H1 (cell line): ENCODE measurements around the gene GNB1. TPM values are rescaled to one million over a fixed set of nuclear protein-coding genes. Genes with fewer than 3 reads are reported as not detected.
A peak's percentile ranks its signal among the peaks of the same experiment; 100 is the strongest.

ENCODE experiments used
- CTCF ChIA-PET: fragments of 300-600 bp; sonication (Branson Sonifier 250); formaldehyde crosslinking; loops from one replicate; lab custom pipeline; 2021; ENCODE audit not compliant: partially characterized antibody; lab: Charles Lee
- POLR2A ChIA-PET: fragments of 300-600 bp; sonication (Branson Sonifier 250); formaldehyde crosslinking; loops from one replicate; lab custom pipeline; 2021; ENCODE audit warnings: inconsistent platforms; ENCODE audit not compliant: partially characterized antibody; lab: Charles Lee
- DNase-seq, 2 experiments: peaks; one replicate each; pipeline versions ENCODE4 v3.0.0 to v3.0.0-alpha.2; 2010 to 2022; ENCODE audit warnings: low spot score in 2 of 2, low read depth in 1 of 2, mixed read lengths in 1 of 2
- FAIRE-seq: peaks from 2 replicates; lab custom pipeline; 2011; peaks lifted over from hg19 to GRCh38; lab: Jason Lieb, UNC
- H2AFZ ChIP-seq: 2 replicates; pipeline ENCODE4 v1.8.1; 2012; ENCODE audit warnings: low read length, inconsistent platforms
- H2AK5ac ChIP-seq: 2 replicates; pipeline ENCODE4 v1.6.1; 2013; ENCODE audit warnings: low read depth, low read length
- H2BK120ac ChIP-seq: replicated peaks from 2 replicates; pipeline ENCODE3; 2013; ENCODE audit warnings: low read depth, low read length, inconsistent platforms
- H2BK12ac ChIP-seq: 2 replicates; pipeline ENCODE4 v1.6.1; 2013; ENCODE audit warnings: low read depth, low read length
- H2BK15ac ChIP-seq: 2 replicates; pipeline ENCODE4 v1.6.1; 2013; ENCODE audit warnings: low read length
- H2BK20ac ChIP-seq: 2 replicates; pipeline ENCODE4 v1.6.1; 2013; ENCODE audit warnings: low read length
- H2BK5ac ChIP-seq: 2 replicates; pipeline ENCODE4 v1.6.1; 2013; ENCODE audit warnings: low read depth, low read length
- H3K14ac ChIP-seq: 2 replicates; pipeline ENCODE4 v1.6.1; 2013; ENCODE audit warnings: inconsistent platforms; ENCODE audit not compliant: insufficient read length
- H3K18ac ChIP-seq: 2 replicates; pipeline ENCODE4 v1.6.1; 2013; ENCODE audit warnings: low read length; ENCODE audit errors: extremely low read depth
- H3K23ac ChIP-seq: 2 replicates; pipeline ENCODE4 v1.6.1; 2013; ENCODE audit warnings: inconsistent platforms; ENCODE audit not compliant: insufficient read length
- H3K23me2 ChIP-seq: 2 replicates; pipeline ENCODE4 v1.6.1; 2013; ENCODE audit warnings: low read depth, low read length
- H3K27ac ChIP-seq: 2 replicates; pipeline ENCODE4 v1.6.1; 2011; ENCODE audit warnings: low read depth, low read length, inconsistent platforms
- H3K27me3 ChIP-seq, 4 experiments: replicated peaks in 1 of 4; 1 replicate in 1 of 4; 2 replicates in 3 of 4; pipeline versions ENCODE4 v1.6.1 to v1.8.1; 2011 to 2013; ENCODE audit warnings: low read length in 3 of 4, mild to moderate bottlenecking in 3 of 4, inconsistent platforms in 2 of 4, mixed read lengths in 2 of 4, moderate library complexity in 1 of 4; ENCODE audit not compliant: control insufficient read depth in 3 of 4, insufficient read depth in 3 of 4; ENCODE audit errors: extremely low read depth in 1 of 4
- H3K36me3 ChIP-seq, 4 experiments: 2 replicates each; pipeline versions ENCODE4 v1.6.1 to v1.8.1; 2011 to 2013; ENCODE audit warnings: mild to moderate bottlenecking in 4 of 4, low read length in 3 of 4, moderate library complexity in 2 of 4, control low read depth in 1 of 4, inconsistent platforms in 1 of 4; ENCODE audit not compliant: insufficient read depth in 4 of 4, control insufficient read depth in 2 of 4
- H3K4ac ChIP-seq: replicated peaks from 2 replicates; pipeline ENCODE3; 2013; ENCODE audit warnings: low read length, low read depth, mixed read lengths, inconsistent platforms; ENCODE audit not compliant: insufficient read length
- H3K4me1 ChIP-seq, 4 experiments: replicated peaks in 1 of 4; 1 replicate in 1 of 4; 2 replicates in 3 of 4; pipeline versions ENCODE4 v1.6.1 to v1.8.1; 2011 to 2013; ENCODE audit warnings: low read length in 3 of 4, inconsistent platforms in 2 of 4, mixed read lengths in 1 of 4; ENCODE audit not compliant: insufficient read depth in 4 of 4, control insufficient read depth in 3 of 4
- H3K4me2 ChIP-seq, 2 experiments: 2 replicates each; pipeline versions ENCODE4 v1.6.1 to v1.8.1; 2011 to 2013; ENCODE audit warnings: low read depth in 2 of 2, low read length in 2 of 2, control low read depth in 1 of 2, inconsistent platforms in 1 of 2, mild to moderate bottlenecking in 1 of 2; ENCODE audit not compliant: insufficient read depth in 1 of 2
- H3K4me3 ChIP-seq, 4 experiments: fragments of 200-600, 300-600 bp in 1 of 4; sonication (generic), shearing (Covaris generic), sonication (Bioruptor Twin) in 1 of 4; 2 replicates each; pipeline versions ENCODE4 v1.5.1 to v1.8.1; 2011 to 2016; ENCODE audit warnings: low read length in 4 of 4, low read depth in 3 of 4, control low read depth in 2 of 4, inconsistent platforms in 2 of 4, mild to moderate bottlenecking in 2 of 4, mixed read lengths in 1 of 4, moderate library complexity in 1 of 4; ENCODE audit not compliant: insufficient read depth in 2 of 4; ENCODE audit errors: extremely low read depth in 1 of 4
- H3K56ac ChIP-seq: replicated peaks from 2 replicates; pipeline ENCODE3; 2013; ENCODE audit warnings: low read depth, mild to moderate bottlenecking, mixed read lengths, low read length, inconsistent platforms; ENCODE audit not compliant: insufficient read length
- H3K79me1 ChIP-seq: 2 replicates; pipeline ENCODE4 v1.6.1; 2013; ENCODE audit warnings: low read depth, low read length, control low read depth
- H3K79me2 ChIP-seq, 2 experiments: 2 replicates each; pipeline versions ENCODE4 v1.6.1 to v1.8.1; 2012 to 2013; ENCODE audit warnings: low read length in 2 of 2, mild to moderate bottlenecking in 2 of 2, inconsistent platforms in 1 of 2; ENCODE audit not compliant: insufficient read depth in 2 of 2, control insufficient read depth in 1 of 2
- H3K9ac ChIP-seq, 4 experiments: replicated peaks in 1 of 4; 1 replicate in 1 of 4; 2 replicates in 3 of 4; pipeline versions ENCODE4 v1.6.1 to v1.8.1; 2011 to 2013; ENCODE audit warnings: low read depth in 3 of 4, low read length in 3 of 4, control low read depth in 2 of 4, mild to moderate bottlenecking in 2 of 4, moderate library complexity in 2 of 4, inconsistent platforms in 1 of 4; ENCODE audit errors: extremely low read depth in 1 of 4
- H3K9me3 ChIP-seq, 2 experiments: 2 replicates each; pipeline versions ENCODE4 v1.6.1 to v1.8.1; 2012 to 2013; ENCODE audit warnings: mild to moderate bottlenecking in 2 of 2, moderate library complexity in 2 of 2, control low read depth in 1 of 2, inconsistent platforms in 1 of 2, low read depth in 1 of 2, low read length in 1 of 2, mixed read lengths in 1 of 2; ENCODE audit not compliant: insufficient read depth in 2 of 2
- H4K20me1 ChIP-seq, 2 experiments: replicated peaks in 1 of 2; 2 replicates each; pipeline versions ENCODE3 to v1.8.1; 2011 to 2013; ENCODE audit warnings: inconsistent platforms in 2 of 2, low read length in 2 of 2, mild to moderate bottlenecking in 1 of 2; ENCODE audit not compliant: insufficient read depth in 2 of 2, control insufficient read depth in 1 of 2
- H4K5ac ChIP-seq: 2 replicates; pipeline ENCODE4 v1.6.1; 2013; ENCODE audit warnings: low read length, low read depth, mixed read lengths, inconsistent platforms; ENCODE audit not compliant: insufficient read length
- H4K8ac ChIP-seq: 2 replicates; pipeline ENCODE4 v1.8.0; 2013; ENCODE audit warnings: mild to moderate bottlenecking, moderate library complexity, low read length, inconsistent platforms; ENCODE audit not compliant: insufficient read depth; ENCODE audit errors: extremely low read depth
- H4K91ac ChIP-seq: replicated peaks from 2 replicates; pipeline ENCODE3; 2013; ENCODE audit warnings: low read length, mixed read lengths, inconsistent platforms; ENCODE audit not compliant: insufficient read length
- BACH1 ChIP-seq: IDR thresholded peaks from 2 replicates; pipeline ENCODE4 v1.6.1; 2012; ENCODE audit warnings: low read length, improper control_type of control experiment
- BCL11A ChIP-seq, 2 experiments: IDR thresholded peaks; one replicate each; pipeline ENCODE4 v1.6.1; 2011; ENCODE audit warnings: low read depth in 2 of 2, low read length in 2 of 2, mild to moderate bottlenecking in 2 of 2
- CHD1 ChIP-seq: IDR thresholded peaks from 2 replicates; pipeline ENCODE4 v1.6.1; 2012; ENCODE audit warnings: low read depth, low read length, improper control_type of control experiment
- CTCF ChIP-seq, 3 experiments: IDR thresholded peaks; 1 replicate in 2 of 3; 2 replicates in 1 of 3; pipeline versions ENCODE4 v1.5.1 to v1.6.1; 2011; ENCODE audit warnings: low read length in 3 of 3, mild to moderate bottlenecking in 3 of 3, inconsistent platforms in 2 of 3, low read depth in 1 of 3, moderate library complexity in 1 of 3; ENCODE audit not compliant: insufficient read depth in 1 of 3; ENCODE audit errors: control extremely low read depth in 1 of 3
- EZH2 ChIP-seq: fragments of 200-600 bp; sonication (generic); IDR thresholded peaks from 2 replicates; pipeline ENCODE4 v1.7.1; 2012; ENCODE audit warnings: low read depth, mild to moderate bottlenecking, moderate library complexity, low read length, inconsistent platforms; ENCODE audit not compliant: severe bottlenecking
- HDAC2 ChIP-seq, 2 experiments: fragments of 300-600 bp in 1 of 2; sonication (generic) in 1 of 2; IDR thresholded peaks; 2 replicates each; pipeline ENCODE4 v1.6.1; 2011 to 2012; ENCODE audit warnings: low read depth in 2 of 2, low read length in 2 of 2, mild to moderate bottlenecking in 2 of 2, moderate library complexity in 2 of 2, borderline replicate concordance in 1 of 2, inconsistent platforms in 1 of 2
- RAD21 ChIP-seq, 2 experiments: IDR thresholded peaks in 1 of 2; conservative IDR thresholded peaks in 1 of 2; 2 replicates each; pipeline ENCODE4 v1.6.1; 2011; ENCODE audit warnings: low read depth in 2 of 2, low read length in 2 of 2, improper control_type of control experiment in 1 of 2, inconsistent platforms in 1 of 2, mild to moderate bottlenecking in 1 of 2, moderate library complexity in 1 of 2
- TBP ChIP-seq: IDR thresholded peaks from 2 replicates; pipeline ENCODE4 v1.6.1; 2011; ENCODE audit warnings: low read depth, low read length, improper control_type of control experiment
- WGBS, 2 experiments: shearing (Covaris generic) in 1 of 2; methylation state at CpG; one replicate each; pipeline versions ENCODE4 v1.1.6 to v1.1.7; 2013 to 2015; ENCODE audit warnings: low lambda C conversion rate in 2 of 2, mixed read lengths in 2 of 2, inconsistent platforms in 1 of 2, low coverage in 1 of 2, missing lambda C conversion rate in 1 of 2; ENCODE audit not compliant: insufficient replicate concordance in 2 of 2, insufficient coverage in 1 of 2, insufficient read length in 1 of 2; ENCODE audit errors: extremely low coverage in 1 of 2, missing lambda C conversion rate in 1 of 2; 5-methylcytosine and 5-hydroxymethylcytosine counted together
- polyA plus RNA-seq, 7 experiments: library from polyadenylated mRNA; depleted of rRNA in 3 of 7; stranded (reverse) in 5 of 7; unstranded in 2 of 7; fragments of >200 nt in 5 of 7; fragments of 200-250 nt in 2 of 7; gene quantifications; 1 replicate in 5 of 7; 2 replicates in 1 of 7; 4 replicates in 1 of 7; pipeline versions ENCODE4 v1.2.1 to v1.2.3, GENCODE V29; 2011 to 2013; ENCODE audit warnings: missing spikeins in 2 of 7, mixed read lengths in 2 of 7
- total RNA-seq: library from RNA; stranded (reverse); fragmentation: NEBNext Ultra II Directional; extraction: Animal tissue kit (Norgen Biotek cat#: 25700); gene quantifications from 2 replicates; pipeline ENCODE4 v1.2.1, GENCODE V29; 2021

GNB1 gene
- total and polyA plus RNA-seq, 2 of the 8 experiments (the other 6 are each of a cell fraction or from before 2014, with no cell fraction given), result 343 to 382 TPM

- Histone ChIP-seq H3K4me3 (no peak overlapping the region), H3K79me1 (peaks cover 15% of the 10 kb centered on the region), H4K20me1 (peaks cover 14 to 21% of the 10 kb centered on the region in 2 experiments), H3K56ac (no peak overlapping the region), H3K36me3 (peaks cover 48 to 77% (median 60%) of the 10 kb centered on the region in 4 experiments), H2BK15ac (no peak overlapping the region), H4K5ac (no peak overlapping the region), H3K23me2 (no peaks in the 10 kb centered on the region), H2BK5ac (no peak overlapping the region), H3K9me3 (no peaks in the 10 kb centered on the region), H3K27me3 (no peaks in the 10 kb centered on the region), H2BK12ac (no peak overlapping the region), H4K8ac (no peak overlapping the region), H4K91ac (no peak overlapping the region), H3K9ac (no peak overlapping the region; a peak in 1 of 7 replicates), H2BK120ac (no peak overlapping the region), H2AFZ (no peak overlapping the region), H3K14ac (no peak overlapping the region), H3K4ac (no peak overlapping the region), H2BK20ac (no peak overlapping the region), H3K18ac (no peak overlapping the region), H3K4me2 (no peak overlapping the region), H3K27ac (no peak overlapping the region), H3K4me1 (no peaks in the 10 kb centered on the region), H2AK5ac (no peak overlapping the region), H3K23ac (no peak overlapping the region), H3K79me2 (no peaks in the 10 kb centered on the region)
- POLR2A ChIA-PET, result interaction anchor here (1.0 to 2.1 kb wide), 3 partner anchors 9 to 39 kb away, joined by 3 to 11 read pairs (median 3); no protein-coding TSS in a partner anchor
- DNase-seq (peak in 1 of 2 experiments; percentile 64), FAIRE-seq (peak; percentile 84)
- 89% methylated on average over 25 of the region's 25 CpGs; no CpG with 5 or more reads in 1 of the 2 experiments for WGBS, 2 experiments
- CTCF ChIA-PET, result interaction anchor here (0.6 to 3.1 kb wide), 23 partner anchors 9 to 119 kb away, joined by 3 to 21 read pairs (median 4); no protein-coding TSS in a partner anchor
- TF ChIP-seq RAD21 (IDR thresholded peaks at IDR 0.05 in 1 of 2, conservative IDR thresholded peaks at IDR 0.05 in 1 of 2; ENCODE audit: low read depth in 2 of 2, low read length in 2 of 2), result peak; percentile 36 to 55
- peak; percentile 63 to 87 (median 79) for TF ChIP-seq CTCF (IDR thresholded peaks at IDR 0.05; ENCODE audit: control extremely low read depth in 1 of 3, insufficient read depth in 1 of 3, low read depth in 1 of 3, low read length in 3 of 3)
- no peak for TF ChIP-seq EZH2
- TF ChIP-seq HDAC2 (IDR thresholded peaks at IDR 0.05; ENCODE audit: borderline replicate concordance in 1 of 2, low read depth in 2 of 2, low read length in 2 of 2), result no peak
- no peak for TF ChIP-seq CHD1
- TF ChIP-seq BCL11A (IDR thresholded peaks at IDR 0.05; ENCODE audit: low read depth in 2 of 2, low read length in 2 of 2), result no peak
- no peak for TF ChIP-seq BACH1
- no peak for TF ChIP-seq TBP
Observed at GRCh38 chr1:1788646-1789431, 102.0 kb downstream of the GNB1 start.
